ENCODE results near the gene CWC25. TPM values are rescaled to one million over a fixed set of nuclear protein-coding genes. Genes with fewer than 3 reads are reported as not detected.

Gene CWC25
- total and polyA plus RNA-seq, 2 of the 13 experiments (the other 11 are each of a cell fraction or from before 2014, with no cell fraction given), result 15.6 to 22.7 TPM

GRCh38 chr17:38853292-38854219 is 28.4 kb upstream of the CWC25 start, which contains the start of gene RPL23 (continued):
- no peak for TF ChIP-seq ZNF10 (CRISPR knock-in tag; IDR thresholded peaks at IDR 0.05; ENCODE audit: borderline replicate concordance, low read depth)
- TF ChIP-seq ZFP91 (CRISPR knock-in tag; IDR thresholded peaks at IDR 0.05; ENCODE audit: borderline replicate concordance), result peak; percentile 95
- 0 out of 2 replicates have a peak, but pooled peaks have one; percentile 58 for TF ChIP-seq PITX1 (CRISPR knock-in tag; IDR thresholded peaks at IDR 0.05)
- TF ChIP-seq CC2D1A (CRISPR knock-in tag; IDR thresholded peaks at IDR 0.05), result 0 out of 2 replicates have a peak, but pooled peaks have one; percentile 42
- no peak for TF ChIP-seq PCBP2 (optimal IDR thresholded peaks at IDR 0.05; ENCODE audit: low read depth, low read length, poor library complexity, severe bottlenecking)
- peak; percentile 8; the same call in 1 of the 2 replicates for TF ChIP-seq ZBTB42 (CRISPR knock-in tag; IDR thresholded peaks at IDR 0.05)
- TF ChIP-seq ATF7 (IDR thresholded peaks at IDR 0.05), result peak; percentile 83
- peak; percentile 91 for TF ChIP-seq ATF7 (CRISPR knock-in tag; IDR thresholded peaks at IDR 0.05)
- peak; percentile 46; the same call in 1 of the 2 replicates for TF ChIP-seq ZNF550 (CRISPR knock-in tag; IDR thresholded peaks at IDR 0.05; ENCODE audit: borderline replicate concordance)
- peak; percentile 80; the same call in 1 of the 2 replicates for TF ChIP-seq KDM3A (CRISPR knock-in tag; IDR thresholded peaks at IDR 0.05; ENCODE audit: low read depth)
- no peak for TF ChIP-seq REXO4 (CRISPR knock-in tag; IDR thresholded peaks at IDR 0.05; ENCODE audit: borderline replicate concordance)
- TF ChIP-seq ZNF138 (CRISPR knock-in tag; IDR thresholded peaks at IDR 0.05; ENCODE audit: low read depth), result peak; percentile 80; the same call in 1 of the 2 replicates
- peak; percentile 75 for TF ChIP-seq MXD1 (CRISPR knock-in tag; IDR thresholded peaks at IDR 0.05)
- peak; percentile 88 for TF ChIP-seq MED13 (CRISPR knock-in tag; IDR thresholded peaks at IDR 0.05)

Data from HepG2 (cell line).